GF-D8 (cell line): Measurements from ENCODE around the gene TOM1L1.

Experiments used
- DNase-seq: peaks from one replicate; lab custom pipeline; 2025; lab: John Stamatoyannopoulos, UW

Gene TOM1L1

DNA sequence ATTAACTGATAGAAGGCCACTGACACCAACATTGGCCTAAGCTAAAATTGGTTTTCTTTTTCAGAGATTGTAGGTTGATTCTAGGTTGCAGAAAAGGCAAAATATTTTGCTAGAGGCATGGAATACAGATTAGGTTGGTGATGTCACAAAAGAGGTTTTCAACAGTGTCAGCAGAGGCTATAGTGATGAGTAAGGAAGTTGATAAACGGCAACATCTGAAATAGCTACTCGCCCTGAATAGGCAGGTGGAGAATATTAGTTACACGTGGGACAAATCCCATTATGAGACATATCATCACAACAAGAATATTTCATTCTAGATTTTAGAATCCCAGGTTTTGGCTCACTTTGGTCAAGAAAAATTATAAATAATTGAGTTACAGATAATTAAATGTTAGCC, 1.5 kb upstream of the TOM1L1 start:
- no peak for DNase-seq

DNA sequence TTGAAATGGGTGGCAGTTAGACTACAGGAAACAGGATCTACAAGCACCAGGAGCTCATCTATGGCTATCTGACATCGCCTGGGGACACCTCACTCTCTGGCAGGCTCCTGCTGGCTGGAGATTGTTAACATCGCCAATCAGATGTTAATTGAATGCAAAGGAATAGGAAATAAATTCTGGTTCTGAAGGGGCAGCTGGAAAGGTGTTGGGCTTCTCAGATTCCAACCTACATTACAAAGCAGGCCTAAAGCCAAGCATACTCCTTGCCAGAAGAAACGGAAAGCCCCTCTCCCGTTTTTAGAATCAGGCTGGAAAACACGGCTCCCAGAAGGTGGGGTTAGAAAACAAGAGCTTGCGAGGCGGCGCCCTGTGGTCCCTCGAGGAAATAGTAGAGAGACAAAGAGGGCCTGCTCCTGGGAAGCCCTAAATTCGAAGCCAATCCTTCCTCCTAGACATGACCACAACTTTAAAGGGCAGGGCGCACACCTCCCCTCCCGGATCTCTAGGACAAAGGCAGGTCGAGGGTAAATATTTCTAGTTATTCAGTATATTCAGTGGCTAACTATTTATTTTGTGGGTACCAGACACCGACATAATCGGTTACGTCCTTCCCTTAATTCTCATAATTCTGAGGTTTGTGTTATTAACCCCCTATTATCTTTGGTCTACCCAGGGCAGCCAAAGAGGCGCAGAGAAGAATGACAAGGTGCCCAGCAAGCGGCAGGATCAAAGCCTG, 763 bp upstream of the TOM1L1 start:
- DNase-seq = no peak

DNA sequence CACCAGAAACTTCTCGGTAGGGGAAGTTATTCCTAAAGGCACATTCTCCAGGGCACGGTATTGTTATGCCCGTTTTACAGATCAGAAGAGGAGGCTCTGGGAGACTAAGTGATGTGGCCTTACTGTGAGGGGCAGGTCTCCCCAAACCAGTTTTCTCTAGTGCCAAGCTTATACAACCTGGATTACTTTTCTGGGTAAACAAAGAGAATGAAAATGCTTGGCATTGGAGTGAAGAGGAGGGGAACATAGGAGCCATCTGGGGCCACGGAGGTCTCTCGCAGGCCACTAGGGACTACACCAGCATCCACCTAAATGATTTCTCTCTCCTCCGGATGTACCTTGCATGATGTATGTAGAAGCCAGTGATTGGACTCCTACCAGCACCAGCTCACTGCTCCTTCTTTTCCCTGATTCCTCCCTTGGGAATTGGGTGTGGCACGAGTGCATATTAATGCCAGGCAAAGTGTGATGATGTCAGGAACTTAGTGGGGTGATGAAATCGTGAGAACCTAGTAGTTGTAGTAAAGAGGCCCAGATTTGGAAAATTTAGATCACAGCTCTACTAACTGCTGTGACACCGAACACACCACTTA, 674 bp downstream of the TOM1L1 start:
- no peak for DNase-seq

DNA sequence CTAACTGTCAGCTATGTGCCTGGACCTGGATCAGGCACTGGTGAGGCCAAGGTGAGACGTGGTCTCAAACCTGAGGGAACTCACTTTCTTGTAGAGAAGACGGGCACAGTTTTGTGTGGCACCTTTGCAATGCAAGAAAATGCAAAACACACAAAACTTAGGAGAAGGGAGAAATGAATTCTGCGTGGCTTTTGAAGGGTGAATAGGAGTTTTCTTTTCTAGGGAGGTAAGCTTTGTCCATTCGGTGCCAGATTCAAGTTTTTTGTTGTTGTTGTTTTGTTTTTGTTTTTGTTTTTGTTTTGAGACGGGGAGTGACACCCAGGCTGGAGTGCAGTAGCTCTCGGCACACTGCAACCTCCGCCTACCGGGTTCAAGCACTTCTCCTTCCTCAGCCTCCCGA, 1.4 kb downstream of the TOM1L1 start:
- DNase-seq = no peak

DNA sequence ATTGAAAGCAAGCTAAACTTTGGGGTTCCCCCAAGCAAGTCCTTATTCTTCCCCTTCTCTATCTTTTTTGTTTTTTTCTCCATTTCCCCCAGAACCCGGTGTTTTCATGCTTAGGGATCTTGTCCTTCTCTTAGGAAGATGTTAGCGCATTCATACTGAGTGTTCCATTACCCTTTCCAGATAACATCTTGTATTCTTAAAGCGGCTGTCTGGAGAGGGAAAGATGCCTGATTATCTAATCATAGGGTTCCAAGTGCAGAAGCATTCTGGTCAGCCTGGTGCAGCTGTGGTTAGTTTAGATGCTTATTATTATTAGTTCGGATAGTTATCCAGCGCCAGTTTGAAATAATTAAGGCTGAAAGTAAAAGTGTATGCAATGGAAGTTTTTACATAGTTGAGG, 2.0 kb downstream of the TOM1L1 start:
- DNase-seq = no peak

DNA sequence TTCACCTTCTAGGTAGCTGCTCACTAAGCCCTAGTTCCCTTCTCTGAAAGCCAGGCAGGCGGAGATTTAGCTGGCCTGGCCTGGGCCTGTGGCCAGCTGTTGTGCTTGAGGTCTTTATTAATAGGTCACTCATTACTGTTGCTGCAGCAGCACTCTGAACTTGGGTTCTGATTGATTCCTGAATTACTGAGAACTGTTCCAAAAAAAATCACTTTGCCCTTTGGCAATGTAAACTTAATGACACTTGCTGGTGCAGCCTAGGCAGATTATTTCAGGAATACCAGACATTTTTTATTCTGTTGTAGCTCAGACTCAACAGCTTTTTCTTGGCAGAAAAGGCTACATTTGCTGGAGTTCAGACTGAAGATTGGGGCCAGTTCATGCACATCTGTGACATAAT, 2.7 kb downstream of the TOM1L1 start:
- no peak for DNase-seq

DNA sequence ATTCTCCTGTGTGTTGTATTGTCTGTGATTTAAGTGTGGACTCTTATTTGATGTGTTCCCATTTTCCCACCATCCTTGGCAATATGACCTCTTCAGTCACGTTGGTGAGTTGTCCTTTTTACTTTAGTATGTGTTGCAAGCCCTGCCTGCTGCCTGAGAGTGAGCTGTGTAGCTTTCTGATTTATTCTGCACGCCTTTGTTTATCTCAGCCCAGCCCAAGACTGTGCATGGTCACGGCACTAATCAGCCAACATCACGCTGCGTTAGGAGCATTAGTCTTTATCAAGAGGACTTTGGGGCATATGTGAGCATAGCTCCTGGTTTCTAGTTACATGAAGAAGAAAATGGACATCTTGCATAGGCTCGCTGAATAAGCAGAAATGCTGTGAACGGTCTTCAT, 6.0 kb downstream of the TOM1L1 start:
- DNase-seq = no peak

DNA sequence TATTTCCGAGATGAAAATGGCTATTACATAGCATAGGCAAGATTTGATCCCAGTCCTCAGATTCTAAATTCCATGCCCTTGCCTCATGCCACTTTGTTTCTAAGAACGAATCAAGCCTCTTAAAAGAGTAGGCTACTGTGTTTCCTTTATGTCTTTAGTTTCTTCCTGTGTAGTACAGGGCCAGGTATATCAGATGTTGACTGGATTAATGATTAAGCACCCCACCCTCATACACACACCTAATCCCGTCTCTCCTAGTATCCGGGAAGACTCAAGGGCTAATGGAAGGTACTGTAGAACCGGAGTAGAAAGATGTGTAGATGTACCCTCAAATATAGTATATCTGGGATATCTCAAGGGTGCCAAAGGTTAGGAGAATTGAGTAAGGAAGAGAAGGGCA, 6.7 kb downstream of the TOM1L1 start:
- no peak for DNase-seq

DNA sequence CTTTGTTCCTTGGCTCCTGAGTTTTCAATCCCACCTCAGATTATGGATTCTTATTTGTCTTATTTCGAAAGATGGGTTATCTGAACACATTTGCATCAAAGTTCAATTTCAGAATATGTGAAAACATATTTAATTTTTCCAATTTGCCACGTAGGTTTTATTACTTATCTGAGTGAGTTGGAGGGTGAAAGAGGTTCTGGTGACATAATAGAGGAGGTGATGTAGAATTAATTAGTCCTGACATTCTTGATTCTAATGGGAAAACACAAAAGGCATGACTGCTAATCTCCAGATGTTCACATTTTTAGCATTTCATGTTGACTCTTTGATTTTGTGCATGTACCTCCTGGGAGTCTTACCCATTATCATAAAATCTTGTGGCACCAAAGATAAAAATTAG, 9.1 kb downstream of the TOM1L1 start:
- DNase-seq = no peak

DNA sequence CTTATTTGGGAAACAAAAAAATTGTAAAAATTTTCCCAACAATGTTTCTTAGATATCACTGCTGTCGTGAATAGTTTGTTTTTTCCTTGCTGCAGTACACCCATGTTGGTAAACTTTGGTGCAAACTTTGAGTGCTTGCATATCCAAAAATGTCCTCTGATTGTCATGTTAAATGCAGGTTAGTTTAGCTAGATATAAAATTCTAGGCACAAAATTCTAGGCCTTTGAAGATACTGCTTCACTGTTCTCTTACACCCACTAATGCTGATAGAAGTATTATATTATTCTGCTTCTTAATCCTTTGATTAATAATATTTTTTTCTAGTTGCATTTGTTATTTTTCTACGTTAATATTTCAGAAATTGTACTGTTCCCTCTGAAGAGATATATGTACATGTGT, 16.1 kb downstream of the TOM1L1 start:
- no peak for DNase-seq

DNA sequence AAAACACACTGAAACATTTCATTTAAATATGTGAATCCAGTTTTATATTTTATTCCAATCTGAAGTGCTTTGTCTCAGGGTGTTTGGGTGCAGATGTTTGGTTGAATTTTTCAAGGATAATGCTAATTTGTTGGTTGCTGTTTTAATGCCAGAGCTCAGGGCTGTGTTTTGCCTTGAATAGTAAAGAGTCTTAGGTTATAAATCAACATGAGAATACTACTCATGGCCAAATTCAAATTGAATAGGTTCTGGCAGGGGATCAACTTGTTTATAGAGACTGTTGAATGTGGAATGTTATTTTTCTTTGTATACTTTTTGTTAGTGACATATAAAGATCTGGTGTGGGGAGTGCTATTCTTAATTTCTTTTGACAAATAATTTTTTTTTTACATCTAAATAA, 18.8 kb downstream of the TOM1L1 start:
- no peak for DNase-seq

DNA sequence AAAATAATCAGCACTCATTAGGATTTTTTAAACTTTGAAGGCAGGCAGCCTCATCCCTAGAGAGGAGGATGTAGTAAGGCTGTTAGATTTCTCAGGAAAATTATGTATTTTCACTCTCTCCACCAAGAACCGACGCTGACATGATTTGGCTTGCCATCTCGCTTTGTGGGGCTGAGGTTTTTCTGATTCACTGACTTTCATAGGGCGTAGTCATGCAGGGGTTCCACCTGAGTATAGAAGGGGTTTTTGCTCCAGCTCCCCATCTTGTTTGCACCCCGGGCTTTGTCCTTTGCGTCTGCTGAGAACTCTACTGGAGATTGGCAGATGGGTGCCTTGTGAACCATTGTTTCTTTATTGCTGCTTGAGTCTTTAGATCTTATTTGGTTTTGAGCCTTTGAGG, 20.2 kb downstream of the TOM1L1 start:
- DNase-seq = no peak

DNA sequence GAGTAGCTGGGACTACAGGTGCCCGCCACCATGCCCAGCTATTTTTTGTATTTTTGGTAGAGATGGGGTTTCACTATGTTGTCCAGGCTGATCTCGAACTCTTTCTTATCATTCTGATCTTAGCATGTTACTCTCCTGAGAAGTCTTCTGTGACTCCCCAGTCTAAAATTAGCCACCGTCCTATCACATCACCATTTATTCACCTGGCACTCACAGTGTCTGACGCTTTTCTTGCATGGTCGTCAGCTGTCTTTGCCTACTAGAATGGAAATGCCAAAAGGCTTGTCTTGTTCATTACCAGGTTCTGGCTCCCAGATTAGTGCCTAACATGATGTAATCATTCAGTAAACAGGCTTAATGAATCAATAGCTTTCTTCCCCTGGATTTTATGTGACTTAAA, 23.8 kb downstream of the TOM1L1 start:
- DNase-seq = no peak

DNA sequence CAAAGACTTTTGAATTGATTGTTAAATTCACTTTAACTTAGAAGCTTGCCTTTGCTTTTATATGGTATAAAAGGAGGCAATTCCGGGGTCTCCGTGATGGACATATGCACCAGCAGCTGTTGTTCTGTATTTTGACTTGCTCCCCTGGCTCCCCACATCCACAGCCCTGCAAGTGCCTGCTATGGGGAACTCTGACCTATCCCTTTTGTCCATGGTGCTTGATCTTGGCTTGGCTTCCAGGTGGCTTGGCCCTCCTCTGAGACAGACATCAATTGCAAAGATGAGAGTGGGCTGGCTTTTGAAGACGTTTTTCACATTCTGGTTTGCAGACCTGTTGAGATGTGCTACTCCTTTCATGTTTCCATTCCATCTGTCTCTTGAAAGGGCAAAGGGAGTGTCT, 26.9 kb downstream of the TOM1L1 start:
- no peak for DNase-seq

DNA sequence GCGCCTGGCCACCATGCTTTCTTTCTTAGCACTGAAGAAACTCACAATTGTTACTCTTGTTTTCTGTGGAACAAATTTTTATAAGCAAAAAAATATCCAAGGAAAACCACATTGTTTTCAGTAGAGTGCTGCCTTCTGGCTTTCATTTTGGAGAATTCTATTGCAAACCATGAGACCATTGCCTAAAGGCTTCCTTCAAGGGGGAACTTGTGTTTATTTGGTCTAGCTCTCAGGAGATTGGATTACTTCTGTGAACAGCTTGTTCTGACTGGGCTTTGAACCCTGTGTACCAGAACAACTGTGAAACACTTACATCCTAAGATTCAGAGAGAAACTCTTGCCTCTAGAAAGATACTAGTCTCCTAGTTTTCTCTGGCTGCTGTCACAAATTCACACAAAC, 32.1 kb downstream of the TOM1L1 start:
- DNase-seq = no peak

DNA sequence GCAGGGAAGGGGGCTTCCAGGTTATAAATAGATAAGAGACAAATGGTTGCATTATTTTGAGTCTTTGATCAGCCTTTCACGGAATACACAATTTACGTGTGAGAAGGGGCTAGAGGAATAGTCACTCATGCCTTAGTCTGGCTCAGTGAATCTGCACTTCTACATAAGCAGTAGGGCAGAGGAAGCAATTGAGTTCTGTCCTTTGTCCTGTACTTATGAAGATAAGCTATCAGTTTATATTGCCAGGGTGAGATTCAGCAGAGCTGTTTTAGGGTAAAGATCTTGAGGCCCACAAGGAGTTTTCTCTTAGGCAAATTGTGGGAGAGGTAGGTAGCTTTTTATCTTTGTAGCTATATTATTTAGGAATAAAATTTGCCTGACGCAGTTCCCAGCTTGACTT, 33.3 kb downstream of the TOM1L1 start:
- no peak for DNase-seq

DNA sequence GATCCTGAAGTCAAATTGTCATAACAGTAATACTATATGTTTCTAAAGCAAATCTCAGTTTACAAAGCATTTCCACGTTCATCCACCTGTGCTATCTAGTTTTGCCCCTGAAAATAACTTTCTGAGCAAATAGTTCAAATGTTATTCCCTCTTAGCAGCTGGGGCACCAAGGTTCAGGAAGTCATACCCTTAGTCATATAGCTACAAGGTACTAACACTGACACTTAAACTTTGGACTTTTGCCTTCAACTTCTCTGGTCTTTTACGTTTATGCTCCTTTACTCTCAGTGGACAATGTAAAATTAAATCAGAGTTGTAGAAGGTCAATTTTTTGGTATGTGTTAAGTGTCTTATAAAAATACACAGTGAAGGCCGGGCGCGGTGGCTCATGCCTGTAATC, 34.8 kb downstream of the TOM1L1 start:
- DNase-seq = no peak

DNA sequence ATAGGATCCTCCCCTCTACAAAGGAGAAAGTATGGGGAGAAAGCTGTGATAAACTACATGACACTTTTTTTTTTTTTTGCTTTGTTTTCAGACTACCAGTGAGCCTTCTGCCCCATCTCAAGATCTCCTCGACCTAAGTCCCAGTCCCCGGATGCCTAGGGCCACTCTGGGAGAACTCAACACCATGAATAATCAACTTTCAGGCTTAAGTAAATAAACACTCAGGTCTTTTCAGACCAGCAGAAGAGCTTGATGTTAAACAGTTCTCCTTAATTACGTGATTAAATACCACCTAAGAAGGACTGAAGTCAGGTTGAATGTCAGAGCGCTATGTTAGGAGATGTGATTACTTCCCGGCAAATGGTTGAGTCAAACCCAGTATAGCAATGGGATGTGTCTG, 36.4 kb downstream of the TOM1L1 start:
- no peak for DNase-seq

DNA sequence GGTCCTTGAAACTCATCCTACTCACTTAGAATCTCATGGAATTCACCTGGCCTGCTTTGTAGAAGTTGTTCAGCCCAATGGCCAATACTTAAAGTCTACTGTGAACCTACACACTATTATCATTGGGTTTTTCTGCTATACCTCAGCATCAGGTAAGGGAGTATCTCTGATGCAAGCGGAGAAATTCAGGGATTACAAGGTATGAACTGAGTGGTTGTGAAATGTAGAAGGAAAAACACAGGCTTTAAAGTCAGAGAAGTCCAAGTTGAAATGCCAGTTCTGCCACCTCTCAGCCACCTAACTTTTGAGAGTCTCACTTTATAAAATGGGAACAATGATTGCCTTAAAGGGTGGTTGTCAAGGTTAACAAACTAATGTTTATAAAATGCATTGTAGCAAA, 36.8 kb downstream of the TOM1L1 start:
- no peak for DNase-seq

DNA sequence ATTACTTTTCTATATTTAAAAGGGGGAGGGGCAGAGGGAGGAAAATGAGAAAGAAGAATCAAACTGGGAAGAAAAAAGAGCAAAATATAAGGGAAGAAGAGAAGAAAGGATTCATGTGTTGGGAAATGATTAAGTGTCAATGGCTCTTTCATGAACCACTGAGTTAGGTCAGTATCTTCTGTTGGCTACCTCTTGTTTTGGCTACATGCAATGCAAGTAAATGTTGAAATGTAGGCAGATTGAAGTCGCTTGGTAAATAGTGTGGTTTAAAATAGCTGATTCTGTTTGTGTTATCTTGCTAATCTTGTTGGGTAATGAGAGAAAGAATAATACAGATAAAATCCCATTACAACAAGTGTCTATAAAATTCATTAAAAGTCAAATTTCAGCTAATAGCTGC, 40.6 kb downstream of the TOM1L1 start:
- no peak for DNase-seq

DNA sequence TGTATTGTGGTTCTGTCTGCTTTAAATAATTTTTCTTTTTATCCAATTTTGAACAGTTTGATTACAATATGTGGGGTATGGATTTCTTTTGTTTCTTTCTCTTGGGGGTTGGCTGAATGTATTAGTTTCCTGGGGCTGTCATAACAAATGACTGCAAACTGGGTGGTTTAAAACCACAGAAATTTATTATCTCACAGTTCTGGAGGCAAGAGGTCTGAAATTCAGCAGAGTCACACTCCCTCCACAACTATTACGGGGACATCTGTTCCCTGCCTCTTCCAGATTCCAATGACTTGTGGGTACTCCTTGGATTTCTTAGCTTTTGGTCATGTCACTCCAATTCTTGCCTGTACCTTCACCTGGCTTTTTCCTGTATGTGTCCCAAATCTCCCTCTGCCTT, 44.1 kb downstream of the TOM1L1 start:
- no peak for DNase-seq

DNA sequence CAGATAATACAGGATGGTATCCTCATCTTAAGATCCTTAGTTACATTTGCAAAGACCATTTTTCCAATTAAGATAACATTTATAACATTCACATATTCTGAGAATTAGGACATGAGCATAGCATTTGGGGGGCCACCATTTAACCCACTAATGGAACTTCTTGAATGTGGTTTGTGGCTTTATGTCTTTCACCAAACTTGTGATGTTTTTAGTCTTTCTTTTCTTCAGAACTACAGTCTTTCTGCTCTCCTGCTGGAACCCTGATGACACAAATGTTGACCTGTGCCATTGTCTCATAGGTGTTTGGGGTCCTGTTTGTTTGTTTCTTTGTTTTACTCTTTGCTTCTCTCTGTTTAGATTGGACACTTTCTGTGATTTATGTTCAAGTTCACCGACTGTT, 44.6 kb downstream of the TOM1L1 start:
- no peak for DNase-seq

DNA sequence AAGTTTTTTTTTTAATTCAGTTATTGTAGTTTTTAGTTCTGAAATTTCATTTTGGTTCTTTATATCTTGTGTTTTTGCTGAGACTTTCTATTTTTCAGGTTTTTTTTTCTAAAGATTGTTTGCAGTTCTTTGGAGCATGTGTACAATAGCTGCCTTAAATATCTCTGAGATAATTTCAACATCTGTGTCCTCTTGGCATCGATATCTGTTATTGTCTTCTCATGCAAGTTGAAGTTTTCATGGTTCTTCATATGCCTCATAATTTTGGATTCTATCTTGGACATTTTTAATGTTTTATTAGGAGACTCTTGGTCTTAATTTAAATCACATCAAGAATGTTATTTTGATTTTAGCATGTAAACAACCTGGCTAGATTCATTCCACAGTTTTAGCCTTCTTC, 45.0 kb downstream of the TOM1L1 start:
- DNase-seq = no peak

DNA sequence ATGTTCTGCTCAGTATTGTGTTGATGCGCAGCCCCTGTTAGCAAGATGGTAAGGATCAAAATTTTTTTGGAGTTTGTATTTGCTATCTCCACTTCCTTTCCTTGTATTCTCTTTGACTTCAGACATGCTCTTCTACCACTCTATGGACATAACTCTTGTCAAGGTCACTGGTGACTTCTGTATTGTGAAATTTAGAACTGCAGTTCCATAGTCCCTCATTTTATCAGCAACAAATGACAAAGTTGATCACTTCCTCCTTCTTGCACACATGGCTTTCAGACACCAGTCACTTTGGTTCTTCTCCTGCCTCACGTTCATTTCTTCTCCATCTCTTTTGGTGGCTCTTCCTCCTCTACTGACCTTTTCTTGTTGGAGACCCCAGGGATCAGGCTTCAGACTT, 46.7 kb downstream of the TOM1L1 start:
- no peak for DNase-seq
